Ascending aorta (tissue), 2 donors: ENCODE measurements around the gene LYPD4. TPM values are rescaled to one million over a fixed set of nuclear protein-coding genes. Genes with fewer than 3 reads are reported as not detected.

Source experiments
- DNase-seq, 2 donors: peaks; one replicate each; pipeline ENCODE4 v3.0.0-alpha.2; 2019; ENCODE audit warnings: low spot score in 2 of 2
- H3K27ac ChIP-seq, 2 donors: fragments of 200-600 bp; sonication (generic); one replicate each; pipeline ENCODE4 v1.5.1; 2016 to 2017; ENCODE audit warnings: mild to moderate bottlenecking in 1 of 2
- H3K27me3 ChIP-seq: fragments of 200-600 bp; sonication (generic); one replicate; pipeline ENCODE4 v1.5.1; 2017
- H3K36me3 ChIP-seq, 2 donors: fragments of 200-600 bp; sonication (generic); one replicate each; pipeline ENCODE4 v1.5.1; 2016
- H3K4me1 ChIP-seq, 2 donors: fragments of 200-600 bp; sonication (generic); one replicate each; pipeline ENCODE4 v1.5.1; 2016 to 2017; ENCODE audit warnings: mild to moderate bottlenecking in 1 of 2
- H3K4me3 ChIP-seq, 2 donors: fragments of 200-600 bp; sonication (generic); one replicate each; pipeline ENCODE4 v1.5.1; 2016 to 2017; ENCODE audit warnings: mild to moderate bottlenecking in 1 of 2
- H3K9me3 ChIP-seq, 2 donors: fragments of 200-600 bp; sonication (generic); one replicate each; pipeline ENCODE4 v1.5.1; 2016
- CTCF ChIP-seq, 3 experiments: fragments of 200-600 bp in 2 of 3; fragments of 450-650 bp in 1 of 3; sonication (generic) in 2 of 3; IDR thresholded peaks; one replicate each; pipeline ENCODE4 v1.5.1; 2016 to 2019; ENCODE audit warnings: antibody characterized with exemption in 3 of 3, mild to moderate bottlenecking in 1 of 3, moderate library complexity in 1 of 3
- intact Hi-C: fragments of 100-400 bp; cut with DNase I; formaldehyde crosslinking; loops from one replicate; pipeline ENCODE4 v1.15.1; 2023
- total RNA-seq: library from RNA; depleted of rRNA; stranded (reverse); fragments of >200 nt; gene quantifications from one replicate; pipeline ENCODE4 v1.1.0, GENCODE V29; 2016

Gene LYPD4
- total RNA-seq, 1 donor from 2014 or later: not detected

DNA sequence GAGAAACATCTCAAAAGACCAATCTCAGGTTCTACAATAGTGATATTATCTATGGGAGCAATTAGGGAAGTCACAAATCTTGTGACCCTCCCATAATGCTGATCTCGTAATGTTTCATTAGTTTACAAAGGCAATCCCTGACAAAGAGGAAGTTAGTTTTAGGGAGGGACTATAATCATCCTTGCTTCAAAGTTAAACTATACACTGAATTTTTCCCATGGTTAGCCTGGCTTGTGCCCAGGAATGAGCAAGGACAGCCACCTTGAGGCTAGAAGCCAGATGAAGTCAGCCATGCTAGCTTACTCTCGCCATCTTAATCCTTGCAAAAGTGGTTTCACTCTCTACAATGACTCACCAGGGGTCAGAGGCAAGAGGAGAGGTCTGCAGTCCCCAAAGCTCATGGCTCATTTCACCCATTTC lies 42.7 kb downstream of the LYPD4 start:
- no peaks in the 10 kb centered on the region for H3K36me3 ChIP-seq
- no peaks in the 10 kb centered on the region for H3K27me3 ChIP-seq
- H3K4me1 ChIP-seq: no peaks in the 10 kb centered on the region
- H3K4me3 ChIP-seq: no peak overlapping the region
- intact Hi-C loops: no loop called here
- no peak for TF ChIP-seq CTCF (IDR thresholded peaks at IDR 0.05)
- DNase-seq: peak in 1 of 2 donors; percentile 35
- no peak overlapping the region for H3K27ac ChIP-seq
- H3K9me3 ChIP-seq: peaks cover 0 to 5% of the 10 kb centered on the region in 2 donors

GRCh38 chr19:41801031-41801430 lies 43.5 kb downstream of the LYPD4 start:
- Histone ChIP-seq H3K27ac (no peak overlapping the region), H3K4me3 (no peak overlapping the region), H3K9me3 (peaks cover 0 to 5% of the 10 kb centered on the region in 2 donors), H3K4me1 (no peaks in the 10 kb centered on the region), H3K27me3 (no peaks in the 10 kb centered on the region), H3K36me3 (no peaks in the 10 kb centered on the region)
- no peak for TF ChIP-seq CTCF (IDR thresholded peaks at IDR 0.05)
- intact Hi-C loops: no loop called here
- peak in 1 of 2 donors; percentile 19 for DNase-seq

DNA sequence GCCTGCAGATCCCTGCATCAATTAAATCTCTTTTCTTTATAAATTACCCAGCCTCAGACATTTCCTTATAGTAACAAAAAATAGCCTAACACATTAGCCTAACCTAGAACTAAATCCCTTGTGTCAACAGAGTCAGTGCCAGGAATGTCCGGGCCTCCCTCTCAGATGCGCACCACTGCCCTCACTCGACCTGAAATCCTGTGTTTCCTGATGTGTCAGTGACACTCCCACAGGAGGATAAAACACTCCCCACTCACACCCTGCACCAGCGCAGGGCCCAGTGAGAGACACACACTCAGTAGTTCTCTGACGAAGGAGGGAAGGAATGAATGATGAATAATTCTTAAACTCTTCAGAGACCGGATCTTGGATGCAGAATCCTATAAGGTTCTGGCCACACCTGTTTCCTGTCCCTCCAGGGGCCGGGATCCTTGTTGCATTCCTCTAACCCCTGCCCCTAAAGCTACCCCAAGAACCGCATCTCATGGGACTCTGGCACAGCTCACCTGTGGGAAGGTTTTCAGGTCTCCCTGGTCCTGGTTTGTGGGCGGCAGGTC lies 45.0 kb downstream of the LYPD4 start:
- H3K4me3 ChIP-seq: no peak overlapping the region
- H3K4me1 ChIP-seq: no peaks in the 10 kb centered on the region
- no peaks in the 10 kb centered on the region for H3K27me3 ChIP-seq
- DNase-seq: peak in 1 of 2 donors; percentile 34
- intact Hi-C loops: no loop called here
- no peak overlapping the region for H3K27ac ChIP-seq
- H3K36me3 ChIP-seq: no peaks in the 10 kb centered on the region
- TF ChIP-seq CTCF (IDR thresholded peaks at IDR 0.05): no peak
- peaks cover 0 to 5% of the 10 kb centered on the region in 2 donors for H3K9me3 ChIP-seq

DNA sequence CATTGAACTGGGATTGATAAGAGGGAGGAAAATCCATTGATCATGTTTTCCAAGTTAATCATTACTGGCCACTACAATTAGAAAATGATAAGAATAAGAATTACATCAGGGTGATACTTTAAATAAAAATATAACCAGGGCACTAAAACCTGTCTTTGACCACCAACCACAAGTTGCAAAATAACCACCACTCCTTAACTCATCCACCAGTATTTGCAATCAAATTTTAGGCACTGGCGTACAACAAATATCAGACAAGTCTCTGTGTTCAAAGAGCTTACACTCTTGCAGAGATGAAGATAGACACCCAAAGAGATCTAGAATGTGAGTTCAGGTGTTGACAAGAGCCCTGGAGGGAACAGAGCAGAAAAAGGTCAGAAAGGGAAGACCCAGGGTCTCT lies 47.6 kb downstream of the LYPD4 start:
- Histone ChIP-seq H3K27me3 (no peaks in the 10 kb centered on the region), H3K4me3 (no peak overlapping the region), H3K4me1 (no peaks in the 10 kb centered on the region), H3K27ac (no peak overlapping the region), H3K36me3 (no peaks in the 10 kb centered on the region), H3K9me3 (peaks cover 0 to 5% of the 10 kb centered on the region in 2 donors)
- no peak for DNase-seq
- intact Hi-C loops: no loop called here
- TF ChIP-seq CTCF (IDR thresholded peaks at IDR 0.05): no peak

- intact Hi-C loops: no loop called here
- Histone ChIP-seq H3K4me1 (no peaks in the 10 kb centered on the region), H3K27me3 (no peaks in the 10 kb centered on the region), H3K9me3 (peaks cover 0 to 5% of the 10 kb centered on the region in 2 donors), H3K36me3 (no peaks in the 10 kb centered on the region), H3K4me3 (no peak within 1 kb of the TSS), H3K27ac (no peak within 1 kb of the TSS)
- TF ChIP-seq CTCF (IDR thresholded peaks at IDR 0.05): no peak
- no peak for DNase-seq
Observed at GRCh38 chr19:41796362-41796761, 48.1 kb downstream of the LYPD4 start, which contains the start of gene CEACAM3. CEACAM3 (plus strand) TSS chr19:41796587; CDS start chr19:41796678, 91 bp downstream.
